CD4-positive, alpha-beta T cell treated with Interleukin-15 for 1 hour (primary cell): ENCODE data around the gene TPTE2.
"Not testable (repeated sequence)": the region's sequence is repeated elsewhere in the genome, so short reads cannot be mapped to it uniquely, and the experiment has no call there.

Source experiments
- DNase-seq: peaks from one replicate; pipeline ENCODE4 v3.0.0-alpha.2; 2020

Gene TPTE2

GRCh38 chr13:19561127-19561582 is at the start of gene TPTE2:
Gene TPTE2, minus strand, starts transcription at chr13:19561532. Its CDS starts 58,298 bp downstream, at chr13:19503234.
- DNase-seq, result not testable (repeated sequence)

GRCh38 chr13:19607523-19608078 is 46.3 kb upstream of the TPTE2 start:
- no peak for DNase-seq

GRCh38 chr13:19606737-19607136 is 45.4 kb upstream of the TPTE2 start:
- no peak for DNase-seq

- DNase-seq, result no peak
Observed at GRCh38 chr13:19606152-19606551, 44.8 kb upstream of the TPTE2 start.

- no peak for DNase-seq
Observed at GRCh38 chr13:19605161-19605955, 44.0 kb upstream of the TPTE2 start.

- no peak for DNase-seq
Observed at GRCh38 chr13:19604306-19604705, 43.0 kb upstream of the TPTE2 start.

GRCh38 chr13:19601749-19602725 is 40.7 kb upstream of the TPTE2 start:
- peak; percentile 20 for DNase-seq

GRCh38 chr13:19597523-19597922 is 36.2 kb upstream of the TPTE2 start:
- no peak for DNase-seq

- no peak for DNase-seq
Observed at GRCh38 chr13:19596960-19597361, 35.6 kb upstream of the TPTE2 start.

- no peak for DNase-seq
Observed at GRCh38 chr13:19596086-19596485, 34.8 kb upstream of the TPTE2 start.

GRCh38 chr13:19592657-19593180 is 31.4 kb upstream of the TPTE2 start:
- no peak for DNase-seq

- no peak for DNase-seq
Observed at GRCh38 chr13:19591864-19592263, 30.5 kb upstream of the TPTE2 start.

- no peak for DNase-seq
Observed at GRCh38 chr13:19590423-19590822, 29.1 kb upstream of the TPTE2 start.

- no peak for DNase-seq
Observed at GRCh38 chr13:19589312-19589711, 28.0 kb upstream of the TPTE2 start.

GRCh38 chr13:19587635-19588300 is 26.4 kb upstream of the TPTE2 start:
- DNase-seq, result no peak

GRCh38 chr13:19586904-19587634 is 25.7 kb upstream of the TPTE2 start:
- peak; percentile 80 for DNase-seq

- no peak for DNase-seq
Observed at GRCh38 chr13:19581675-19582074, 20.3 kb upstream of the TPTE2 start.

- DNase-seq, result no peak
Observed at GRCh38 chr13:19575230-19575629, 13.9 kb upstream of the TPTE2 start.

GRCh38 chr13:19573120-19573716 is 11.9 kb upstream of the TPTE2 start:
- DNase-seq, result no peak

GRCh38 chr13:19572280-19572679 is 10.9 kb upstream of the TPTE2 start:
- no peak for DNase-seq

GRCh38 chr13:19567820-19568534 is 6.6 kb upstream of the TPTE2 start:
- DNase-seq, result no peak
